MCF 10A (cell line): ENCODE data around the gene VPS26A. TPM values are rescaled to one million over a fixed set of nuclear protein-coding genes. Genes with fewer than 3 reads are reported as not detected.

Experiments used
- BruUV-seq: library from RNA; stranded (reverse); fragments of 400-500 nt; replicated peaks from 2 replicates; lab custom pipeline; 2021; lab: Mats Ljungman, UMichigan
- CTCF ChIA-PET: fragments of 300-600 bp; sonication (Branson Sonifier 250); formaldehyde crosslinking; extraction: SDS; loops from one replicate; lab custom pipeline; 2021; ENCODE audit warnings: antibody characterized with exemption, inconsistent platforms; lab: Yijun Ruan, JAX
- POLR2A ChIA-PET: fragments of 300-600, 350-650 bp; sonication (Branson Sonifier 250); formaldehyde crosslinking; extraction: SDS; loops from one replicate; lab custom pipeline; 2020; ENCODE audit warnings: antibody characterized with exemption, inconsistent platforms; lab: Yijun Ruan, JAX
- DNase-seq: peaks from one replicate; pipeline ENCODE4 v3.0.0-alpha.2; 2018; ENCODE audit not compliant: unreplicated experiment
- H3K27ac Mint-ChIP-seq: one replicate; pipeline ENCODE4 v1.8.0; 2022; ENCODE audit warnings: mild to moderate bottlenecking, low read depth, mixed read lengths; ENCODE audit not compliant: unreplicated experiment
- H3K27me3 Mint-ChIP-seq: one replicate; pipeline ENCODE4 v1.8.0; 2022; ENCODE audit warnings: mixed read lengths; ENCODE audit not compliant: insufficient read depth, unreplicated experiment
- H3K36me3 Mint-ChIP-seq: one replicate; pipeline ENCODE4 v1.8.0; 2022; ENCODE audit warnings: mild to moderate bottlenecking, moderate library complexity, mixed read lengths; ENCODE audit not compliant: insufficient read depth, unreplicated experiment
- H3K4me1 Mint-ChIP-seq: one replicate; pipeline ENCODE4 v1.8.0; 2022; ENCODE audit warnings: mixed read lengths; ENCODE audit not compliant: insufficient read depth, unreplicated experiment
- H3K4me3 Mint-ChIP-seq: one replicate; pipeline ENCODE4 v1.8.0; 2022; ENCODE audit warnings: mild to moderate bottlenecking, moderate library complexity, mixed read lengths; ENCODE audit not compliant: unreplicated experiment
- H3K9me3 Mint-ChIP-seq: one replicate; pipeline ENCODE4 v1.8.0; 2022; ENCODE audit warnings: mixed read lengths; ENCODE audit not compliant: unreplicated experiment
- intact Hi-C: fragments of 100-400 bp; cut with micrococcal nuclease; formaldehyde crosslinking; loops from 2 replicates; pipeline ENCODE4 v1.14.1; 2022
- total RNA-seq: library from RNA; stranded (reverse); gene quantifications from 2 replicates; pipeline ENCODE4 v1.2.3, GENCODE V29; 2022
- TF ChIP-seq, protein P1 (sequence below): fragments of 200-600 bp; IDR thresholded peaks from one replicate; pipeline ENCODE4 v1.8.0; 2022; ENCODE audit warnings: antibody characterized with exemption, mild to moderate bottlenecking; ENCODE audit not compliant: unreplicated experiment

The VPS26A gene
- total RNA-seq, 1 experiment from 2014 or later = 63.7 TPM

DNA sequence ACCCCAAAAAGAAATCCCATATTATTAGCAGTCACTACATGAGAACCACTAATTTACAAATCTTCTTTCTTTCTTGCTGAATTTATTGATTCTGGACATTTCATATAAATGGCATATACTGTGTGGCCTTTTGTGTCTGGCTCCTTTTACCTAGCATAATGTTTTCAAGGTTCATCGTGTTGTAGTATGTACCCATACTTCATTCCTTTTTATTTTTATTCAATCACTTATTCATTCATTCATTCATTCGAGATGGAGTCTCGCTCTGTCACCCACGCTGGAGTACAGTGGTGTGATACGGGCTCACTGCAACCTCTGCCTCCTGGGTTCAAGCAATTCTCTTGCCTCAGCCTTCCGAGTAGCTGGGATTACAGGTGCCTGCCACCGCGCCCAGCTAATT, 21.9 kb downstream of the VPS26A start:
- DNase-seq = no peak
- CTCF ChIA-PET = no interaction called here
- no TSS peak for BruUV-seq

DNA sequence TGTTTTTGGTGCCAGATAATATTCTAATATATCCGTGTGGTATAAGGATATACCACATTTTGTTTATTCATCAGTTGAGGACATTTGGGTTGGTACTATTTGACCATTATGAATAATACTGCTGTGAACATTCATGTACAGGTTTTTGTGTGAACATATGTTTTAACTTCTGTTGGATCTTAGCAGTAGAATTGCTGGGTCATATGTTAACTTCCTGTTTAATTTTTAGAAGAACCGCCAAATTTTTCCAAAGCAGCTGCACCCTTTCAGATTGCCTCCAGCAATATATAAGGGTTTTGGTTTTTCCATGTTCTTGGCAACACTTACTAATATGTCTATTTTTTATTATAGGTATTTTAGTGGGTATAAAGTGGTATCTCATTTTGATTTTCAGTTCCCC, 22.8 kb downstream of the VPS26A start:
- Mint-ChIP-seq H3K36me3 (peaks cover 45% of the 10 kb centered on the region), H3K4me1 (no peaks in the 10 kb centered on the region), H3K27ac (no peak overlapping the region), H3K27me3 (no peaks in the 10 kb centered on the region), H3K4me3 (no peak overlapping the region), H3K9me3 (no peaks in the 10 kb centered on the region)
- intact Hi-C loops = no loop called here
- BruUV-seq = no TSS peak
- DNase-seq = no peak
- CTCF ChIA-PET = no interaction called here
- TF ChIP-seq, protein P1, sequence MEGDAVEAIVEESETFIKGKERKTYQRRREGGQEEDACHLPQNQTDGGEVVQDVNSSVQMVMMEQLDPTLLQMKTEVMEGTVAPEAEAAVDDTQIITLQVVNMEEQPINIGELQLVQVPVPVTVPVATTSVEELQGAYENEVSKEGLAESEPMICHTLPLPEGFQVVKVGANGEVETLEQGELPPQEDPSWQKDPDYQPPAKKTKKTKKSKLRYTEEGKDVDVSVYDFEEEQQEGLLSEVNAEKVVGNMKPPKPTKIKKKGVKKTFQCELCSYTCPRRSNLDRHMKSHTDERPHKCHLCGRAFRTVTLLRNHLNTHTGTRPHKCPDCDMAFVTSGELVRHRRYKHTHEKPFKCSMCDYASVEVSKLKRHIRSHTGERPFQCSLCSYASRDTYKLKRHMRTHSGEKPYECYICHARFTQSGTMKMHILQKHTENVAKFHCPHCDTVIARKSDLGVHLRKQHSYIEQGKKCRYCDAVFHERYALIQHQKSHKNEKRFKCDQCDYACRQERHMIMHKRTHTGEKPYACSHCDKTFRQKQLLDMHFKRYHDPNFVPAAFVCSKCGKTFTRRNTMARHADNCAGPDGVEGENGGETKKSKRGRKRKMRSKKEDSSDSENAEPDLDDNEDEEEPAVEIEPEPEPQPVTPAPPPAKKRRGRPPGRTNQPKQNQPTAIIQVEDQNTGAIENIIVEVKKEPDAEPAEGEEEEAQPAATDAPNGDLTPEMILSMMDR = no peak
- POLR2A ChIA-PET = no interaction called here

More for the DNA sequence above, 21.9 kb downstream of the VPS26A start:
- no peaks in the 10 kb centered on the region for H3K27me3 Mint-ChIP-seq
- no peak overlapping the region for H3K27ac Mint-ChIP-seq
- POLR2A ChIA-PET = no interaction called here
- no peaks in the 10 kb centered on the region for H3K9me3 Mint-ChIP-seq
- intact Hi-C loops = no loop called here
- no peak overlapping the region for H3K4me3 Mint-ChIP-seq
- peaks cover 44% of the 10 kb centered on the region for H3K36me3 Mint-ChIP-seq
- TF ChIP-seq, protein P1 = no peak
- no peaks in the 10 kb centered on the region for H3K4me1 Mint-ChIP-seq

DNA sequence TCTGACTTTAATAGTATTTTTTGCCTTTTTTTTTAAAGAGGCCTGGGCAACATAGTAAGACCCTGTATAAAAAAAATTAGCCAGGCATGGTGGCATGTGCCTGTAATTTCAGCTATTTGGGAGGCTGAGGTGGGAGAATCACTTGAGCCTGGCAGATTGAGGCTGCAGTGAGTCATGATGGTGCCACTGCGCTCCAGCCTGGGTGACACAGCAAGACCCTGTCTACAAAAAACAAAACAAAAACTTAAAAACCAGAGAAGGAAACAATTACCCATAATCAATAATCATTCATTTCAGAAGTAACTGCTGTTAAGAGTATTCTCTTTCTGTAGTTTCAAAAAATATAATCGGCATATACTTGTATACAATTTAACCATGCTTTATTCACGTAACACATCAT, 28.0 kb downstream of the VPS26A start:
- Mint-ChIP-seq H3K36me3 (peaks cover 27% of the 10 kb centered on the region), H3K9me3 (no peaks in the 10 kb centered on the region), H3K27me3 (no peaks in the 10 kb centered on the region), H3K4me3 (no peak overlapping the region), H3K4me1 (peaks cover 6% of the 10 kb centered on the region), H3K27ac (no peak overlapping the region)
- TF ChIP-seq, protein P1 = no peak
- intact Hi-C loops = no loop called here
- BruUV-seq = no TSS peak
- DNase-seq = no peak
- ChIA-PET POLR2A (interaction anchor here (0.6 to 1.3 kb wide), 3 partner anchors 9 to 28 kb away, joined by 3 to 4 read pairs (median 3); partner anchors contain the start of gene SUPV3L1), CTCF (interaction anchor here (1.3 kb wide), 1 partner anchor 11 kb away, joined by 3 read pairs; no protein-coding TSS in a partner anchor)

DNA sequence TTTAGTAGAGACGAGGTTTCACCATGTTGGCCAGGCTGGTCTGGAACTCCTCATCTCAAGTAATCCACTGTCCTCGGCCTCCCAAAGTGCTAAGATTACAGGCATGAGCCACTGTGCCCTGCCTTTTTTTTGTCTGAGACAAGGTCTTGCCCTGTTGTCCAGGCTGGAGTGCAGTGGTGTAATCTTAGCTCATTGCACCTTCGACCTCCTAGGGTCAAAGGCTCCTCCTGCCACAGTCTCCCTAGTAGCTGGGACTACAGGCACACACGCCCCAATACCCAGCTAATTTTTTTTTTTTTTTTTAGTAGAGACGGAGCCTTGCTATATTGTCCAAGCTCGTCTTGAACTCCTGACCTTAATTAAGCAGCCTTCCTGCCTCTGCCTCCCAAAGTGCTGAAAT, 29.2 kb downstream of the VPS26A start:
- H3K27me3 Mint-ChIP-seq = no peaks in the 10 kb centered on the region
- intact Hi-C loops = no loop called here
- peaks cover 6% of the 10 kb centered on the region for H3K4me1 Mint-ChIP-seq
- TF ChIP-seq, protein P1 = no peak
- H3K36me3 Mint-ChIP-seq = peaks cover 39% of the 10 kb centered on the region
- no TSS peak for BruUV-seq
- no peaks in the 10 kb centered on the region for H3K9me3 Mint-ChIP-seq
- no peak overlapping the region for H3K4me3 Mint-ChIP-seq
- DNase-seq = no peak
- POLR2A ChIA-PET = interaction anchor here (1.0 to 1.3 kb wide), 2 partner anchors 10 to 28 kb away, joined by 3 to 5 read pairs; no protein-coding TSS in a partner anchor
- CTCF ChIA-PET = no interaction called here
- H3K27ac Mint-ChIP-seq = no peak overlapping the region
